Sciatic nerve (tissue), 2 donors: ENCODE results near the gene SPO11. TPM values are rescaled to one million over a fixed set of nuclear protein-coding genes. Genes with fewer than 3 reads are reported as not detected.
A peak's percentile ranks its signal among the peaks of the same experiment; 100 is the strongest.
"Not testable (repeated sequence)": the region's sequence is repeated elsewhere in the genome, so short reads cannot be mapped to it uniquely, and the experiment has no call there.

ENCODE experiments used
- ATAC-seq: fragments of 200-7000 bp; cut with Tn5 transposase; one replicate; pipeline ENCODE4 v1.9.1; 2020; ENCODE audit warnings: mild to moderate bottlenecking, moderate library complexity
- DNase-seq: peaks from one replicate; pipeline ENCODE4 v3.0.0-alpha.2; 2020; ENCODE audit warnings: low spot score
- intact Hi-C: fragments of 100-400 bp; cut with DNase I; formaldehyde crosslinking; loops from one replicate; pipeline ENCODE4 v1.14.2; 2022
- total RNA-seq: library from RNA; stranded (reverse); fragmentation: NEBNext Ultra II Directional; extraction: Animal tissue kit (Norgen Biotek cat#: 25700); gene quantifications from one replicate; pipeline ENCODE4 v1.2.1, GENCODE V29; 2021
- donor health status: DM: no; HTN: no; CAD: no.
- donor health status: DM: no; HTN: no; CAD: no.

Gene SPO11
- total RNA-seq, 1 donor from 2014 or later: not detected

DNA sequence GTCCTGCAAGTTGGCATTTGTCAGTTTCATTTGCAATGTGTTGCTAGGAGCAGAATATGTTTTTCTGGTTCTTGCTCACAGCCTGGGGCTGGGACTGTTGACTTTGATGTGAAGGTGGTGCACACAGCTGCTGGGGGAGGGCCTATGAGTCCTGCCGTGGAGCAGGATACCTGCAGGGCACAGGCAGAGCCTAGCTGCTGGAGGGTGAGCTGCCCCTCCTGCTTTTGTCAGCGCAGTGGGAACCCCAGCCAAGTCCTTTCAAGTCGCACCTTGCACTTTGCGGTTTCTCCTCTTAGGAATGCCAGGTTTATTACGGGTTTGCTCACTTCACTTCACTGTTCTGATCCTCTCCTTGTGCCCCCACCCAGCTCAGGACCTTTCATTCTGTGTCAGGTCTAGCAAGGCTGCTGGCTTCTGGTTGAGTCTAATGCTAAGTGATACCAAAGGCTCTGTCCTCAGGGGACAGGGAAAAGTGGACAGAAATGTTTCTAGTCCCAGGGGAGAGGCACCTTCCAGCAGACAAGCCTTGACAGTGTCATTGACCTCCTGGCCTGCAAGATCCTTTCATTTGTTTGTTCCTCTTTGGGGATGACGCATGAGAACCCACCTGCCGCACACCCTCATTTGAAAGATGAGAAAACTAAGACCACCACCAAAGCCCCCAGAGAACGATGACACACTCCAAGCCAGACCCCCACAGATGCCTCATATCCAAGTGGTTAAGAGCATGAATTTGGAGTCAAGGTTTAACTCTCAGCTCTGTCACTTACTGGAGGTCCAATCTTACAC lies 2.7 kb upstream of the SPO11 start:
- no peak for ATAC-seq
- no peak for DNase-seq
- intact Hi-C loops: loop anchor here (10.0 kb wide), 1 partner anchor 62 kb away; the partner anchor contains the start of gene BMP7

- no peak for ATAC-seq
- DNase-seq: no peak
- intact Hi-C loops: loop anchor here (10.0 kb wide), 1 partner anchor 63 kb away; the partner anchor contains the start of gene BMP7
These were observed 1.8 kb upstream of the SPO11 start for GRCh38 chr20:57327820-57328219.

DNA sequence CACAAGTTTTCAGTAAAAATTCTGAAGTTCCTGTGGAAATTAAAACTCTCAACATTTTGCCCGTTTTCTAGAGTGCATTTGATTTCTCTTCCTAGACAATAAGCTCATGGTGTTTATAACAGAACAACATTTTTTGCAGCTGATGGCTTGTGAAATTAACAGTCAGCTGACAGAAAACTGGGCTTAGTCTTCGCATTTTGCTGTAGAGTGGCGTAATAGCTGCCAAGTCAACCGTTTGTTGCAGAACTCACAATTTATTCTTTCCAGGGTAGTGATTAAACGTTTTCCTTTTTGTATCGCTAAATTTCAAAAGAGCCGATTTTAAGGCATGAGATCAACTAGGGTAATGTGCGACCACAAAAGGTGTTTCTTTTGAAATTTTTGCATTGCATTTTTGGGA lies 1.4 kb downstream of the SPO11 start:
- ATAC-seq: peak; percentile 82
- DNase-seq: no peak
- intact Hi-C loops: no loop called here

GRCh38 chr20:57332105-57333089 lies 2.8 kb downstream of the SPO11 start:
- intact Hi-C loops: no loop called here
- ATAC-seq (no peak), DNase-seq (no peak)

DNA sequence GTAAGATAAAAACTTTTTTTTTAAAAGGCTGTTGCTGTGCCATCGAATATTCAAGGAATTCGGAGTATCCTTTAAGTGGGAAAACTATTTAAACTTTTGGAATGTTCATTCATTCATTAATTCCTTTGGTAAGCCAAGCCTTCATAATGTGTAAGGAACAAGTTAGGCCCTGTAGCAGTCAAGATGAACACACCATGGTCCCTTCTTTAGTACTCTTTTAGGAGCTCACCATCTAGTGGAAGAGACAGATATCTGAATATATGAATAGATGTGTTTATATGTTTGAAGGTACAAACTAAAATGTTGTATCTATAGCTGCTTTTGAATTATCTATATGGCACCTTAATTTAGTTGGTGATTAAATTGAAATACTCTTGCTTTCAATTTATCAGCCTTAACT lies 5.8 kb downstream of the SPO11 start:
- peak; percentile 59 for ATAC-seq
- DNase-seq: no peak
- intact Hi-C loops: no loop called here

- ATAC-seq (no peak), DNase-seq (no peak)
- intact Hi-C loops: no loop called here
These were observed 12.1 kb downstream of the SPO11 start for GRCh38 chr20:57341663-57342062.

GRCh38 chr20:57342829-57343228 lies 13.2 kb downstream of the SPO11 start:
- ATAC-seq: no peak
- no peak for DNase-seq
- intact Hi-C loops: no loop called here

- peak; percentile 92 for DNase-seq
- ATAC-seq: peak; percentile 67
- intact Hi-C loops: loop anchor here (5.0 kb wide), 1 partner anchor 254 kb away; no protein-coding TSS in a partner anchor
These were observed 16.9 kb downstream of the SPO11 start for GRCh38 chr20:57346477-57346876.

GRCh38 chr20:57347393-57347792 lies 17.8 kb downstream of the SPO11 start:
- ATAC-seq (no peak), DNase-seq (no peak)
- intact Hi-C loops: loop anchor here (5.0 kb wide), 1 partner anchor 255 kb away; no protein-coding TSS in a partner anchor

GRCh38 chr20:57348200-57348921 lies 18.8 kb downstream of the SPO11 start:
- not testable (repeated sequence) for ATAC-seq, DNase-seq
- intact Hi-C loops: loop anchor here (5.0 kb wide), 1 partner anchor 256 kb away; no protein-coding TSS in a partner anchor

DNA sequence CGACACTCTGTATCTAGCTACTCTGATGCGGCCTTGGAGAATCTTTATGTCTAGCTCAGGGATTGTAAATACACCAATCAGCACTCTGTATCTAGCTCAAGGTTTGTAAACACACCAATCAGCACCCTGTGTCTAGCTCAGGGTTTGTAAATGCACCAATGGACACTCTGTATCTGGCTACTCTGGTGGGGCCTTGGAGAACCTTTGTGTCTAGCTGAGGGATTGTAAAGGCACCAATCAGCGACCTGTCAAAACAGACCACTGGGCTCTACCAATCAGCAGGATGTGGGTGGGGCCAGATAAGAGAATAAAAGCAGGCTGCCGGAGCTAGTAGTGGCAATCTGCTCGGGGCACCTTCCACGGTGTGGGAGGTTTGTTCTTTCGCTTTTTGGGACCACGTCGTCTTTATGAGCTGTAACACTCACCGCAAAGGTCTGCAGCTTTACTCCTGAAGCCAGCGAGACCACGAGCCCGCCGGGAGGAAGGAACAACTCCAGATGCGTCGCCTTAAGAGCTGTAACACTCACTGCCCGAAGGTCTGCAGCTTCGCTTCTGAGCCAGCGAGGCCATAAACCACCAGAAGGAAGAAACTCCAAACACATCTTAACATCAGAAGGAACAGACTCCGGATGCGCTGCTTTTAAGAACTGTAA lies 19.4 kb downstream of the SPO11 start:
- not testable (repeated sequence) for DNase-seq

DNA sequence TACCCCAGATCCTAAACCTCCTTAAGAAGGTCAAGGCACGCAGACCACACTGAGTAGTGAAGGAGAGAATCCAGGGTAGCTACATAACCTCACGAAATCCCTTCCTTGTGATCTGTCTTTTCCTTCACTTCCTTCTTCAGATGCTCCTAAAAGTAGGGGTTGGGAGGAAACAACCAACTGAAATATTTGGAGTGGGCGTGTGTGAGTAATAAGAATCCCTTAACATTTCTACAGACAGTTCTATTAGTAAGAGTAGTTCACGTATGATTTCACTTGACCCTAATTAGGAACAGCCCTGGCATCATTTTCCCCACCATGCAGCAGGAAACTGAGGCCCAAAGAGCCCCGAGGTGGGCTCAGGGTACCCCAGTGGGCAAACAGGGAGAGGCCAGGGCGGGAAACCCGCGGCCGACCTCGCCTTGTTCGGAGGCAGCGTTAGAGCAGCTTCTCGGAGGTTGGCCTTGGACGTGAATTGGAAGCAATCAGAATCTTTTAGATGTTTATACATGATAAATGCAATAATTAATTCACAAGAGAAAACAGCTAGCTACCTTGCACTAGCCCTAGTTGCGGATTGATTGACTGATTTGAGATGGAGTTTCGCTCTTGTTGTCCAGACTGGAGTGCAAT lies 20.6 kb downstream of the SPO11 start:
- DNase-seq: no peak
- ATAC-seq: no peak
- intact Hi-C loops: no loop called here

More for the DNA sequence above, 19.4 kb downstream of the SPO11 start:
- not testable (repeated sequence) for ATAC-seq
- intact Hi-C loops: loop anchor here (5.0 kb wide), 1 partner anchor 257 kb away; no protein-coding TSS in a partner anchor

DNA sequence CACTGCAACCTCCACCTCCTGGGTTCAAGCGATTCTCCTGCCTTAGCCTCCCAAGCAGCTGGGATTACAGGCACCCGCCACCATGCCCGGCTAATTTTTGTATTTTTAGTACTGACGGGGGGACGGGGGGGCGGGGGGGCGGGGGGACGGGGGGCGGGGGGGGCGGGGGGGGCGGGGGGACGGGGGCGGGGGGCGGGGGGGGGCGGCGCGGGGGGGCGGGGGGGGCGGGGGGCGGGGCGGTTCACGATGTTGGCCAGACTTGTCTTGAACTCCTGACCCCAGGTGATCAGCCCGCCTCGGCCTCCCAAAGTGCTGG lies 21.1 kb downstream of the SPO11 start:
- ATAC-seq, intact Hi-C loops, DNase-seq: not testable (repeated sequence)

- intact Hi-C loops: no loop called here
- ATAC-seq: peak; percentile 94
- peak; percentile 95 for DNase-seq
These were observed 21.6 kb downstream of the SPO11 start, which contains the start of gene RAE1 for GRCh38 chr20:57351042-57351783. Gene RAE1, plus strand, starts transcription at chr20:57351255. Its CDS starts 2,784 bp downstream, at chr20:57354039.

DNA sequence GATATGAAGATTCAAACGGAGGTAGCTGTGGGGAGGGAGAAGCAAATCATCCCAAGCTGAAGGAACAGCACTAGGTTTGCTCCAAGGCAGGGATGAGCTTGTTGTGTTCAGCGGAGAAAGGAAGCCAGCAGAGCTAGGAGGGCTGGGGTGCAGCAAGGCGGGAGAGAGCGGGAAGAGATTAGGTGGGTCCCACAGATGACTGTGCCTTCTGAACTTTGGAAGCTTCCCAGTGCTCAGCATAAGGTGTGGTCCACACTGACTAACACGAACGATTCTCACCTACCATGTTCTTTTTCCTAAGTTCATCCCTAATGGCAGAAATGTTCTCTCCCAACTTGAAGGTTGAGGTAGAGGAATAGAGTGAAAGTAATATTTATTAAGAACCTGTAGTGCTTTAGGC lies 22.7 kb downstream of the SPO11 start:
- no peak for ATAC-seq
- intact Hi-C loops: no loop called here

DNA sequence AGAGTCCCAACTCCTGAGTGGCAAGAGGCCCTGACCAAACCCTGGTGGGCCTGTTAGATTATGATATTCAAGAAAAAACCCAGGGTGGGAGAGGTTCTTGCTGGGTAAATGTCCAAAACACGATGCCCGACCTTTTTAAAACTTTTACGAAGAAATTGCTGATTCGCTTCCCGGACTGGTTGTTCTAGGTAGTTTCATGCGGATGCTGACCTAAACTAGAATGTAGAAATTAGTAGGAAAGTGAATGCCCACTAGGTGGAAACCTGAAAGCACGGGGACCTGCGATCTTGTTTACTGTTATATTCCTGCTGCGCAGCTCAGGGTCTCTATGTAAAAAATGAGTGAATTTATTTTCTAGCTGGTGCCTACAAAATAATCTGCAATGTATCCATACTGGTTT lies 23.7 kb downstream of the SPO11 start:
- ATAC-seq (no peak), DNase-seq (no peak)
- intact Hi-C loops: no loop called here

More for the DNA sequence above, 22.7 kb downstream of the SPO11 start:
- DNase-seq: no peak

DNA sequence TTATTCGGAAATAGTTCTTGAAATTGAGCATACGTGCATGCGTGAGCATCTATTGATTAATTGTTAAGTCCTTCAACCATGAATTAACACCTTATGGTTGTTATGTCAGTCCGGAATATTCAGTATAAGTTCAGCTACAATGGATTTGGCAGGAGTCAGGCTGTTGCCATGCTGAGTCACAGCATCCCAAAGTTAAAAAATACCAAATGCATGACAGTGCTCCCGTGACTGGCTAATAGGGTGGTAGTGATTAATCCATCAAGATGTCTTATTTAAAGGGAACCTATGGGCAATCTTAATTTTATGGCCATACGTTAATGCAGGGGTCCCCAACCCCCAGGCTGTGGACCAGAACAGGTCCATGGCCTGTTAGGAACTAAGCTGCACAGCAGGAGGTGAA lies 31.9 kb downstream of the SPO11 start:
- DNase-seq (no peak), ATAC-seq (no peak)
- intact Hi-C loops: no loop called here
